ENCODE data around the gene SLC30A4. TPM values are rescaled to one million over a fixed set of nuclear protein-coding genes. Genes with fewer than 3 reads are reported as not detected.
A peak's percentile ranks its signal among the peaks of the same experiment; 100 is the strongest.

The SLC30A4 gene
- total and polyA plus RNA-seq, 2 experiments from 2014 or later: 6.4 to 6.5 TPM

DNA sequence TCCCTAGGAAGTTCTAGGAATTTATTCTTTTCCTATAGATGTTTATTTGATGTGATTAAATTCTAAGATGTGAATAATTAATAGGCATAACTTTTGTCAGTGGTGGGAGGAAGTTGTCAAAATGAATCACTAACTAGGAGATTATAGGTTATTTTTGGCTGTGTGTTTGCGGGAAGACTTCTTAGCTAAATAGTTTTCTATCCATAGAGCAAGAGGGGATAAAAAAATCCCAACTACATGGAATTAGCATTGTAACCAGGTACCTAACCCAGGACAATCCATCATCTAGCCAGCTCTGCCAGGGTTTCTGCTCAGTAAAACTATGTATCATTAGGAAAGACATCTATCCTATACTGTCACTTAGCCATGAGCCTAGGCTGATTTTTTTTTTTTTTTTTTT lies 23.9 kb downstream of the SLC30A4 start:
- H3K9ac ChIP-seq: no peak overlapping the region
- no peaks in the 10 kb centered on the region for H3K9me2 ChIP-seq (ENCODE audit: insufficient read depth)
- H3F3A ChIP-seq (ENCODE audit: insufficient read depth): peaks cover 7% of the 10 kb centered on the region
- no peaks in the 10 kb centered on the region for H3K36me3 ChIP-seq (ENCODE audit: low read depth)
- H3K4me1 ChIP-seq (ENCODE audit: insufficient read depth): peaks cover 14% of the 10 kb centered on the region
- H3K9me3 ChIP-seq (ENCODE audit: low read depth): no peaks in the 10 kb centered on the region
- no peaks in the 10 kb centered on the region for H3K79me2 ChIP-seq (ENCODE audit: insufficient read depth)
- no peak for TF ChIP-seq EZH2 (IDR thresholded peaks at IDR 0.05; ENCODE audit: insufficient read depth, poor library complexity, severe bottlenecking)
- TF ChIP-seq EZH2phosphoT487 (IDR thresholded peaks at IDR 0.05; ENCODE audit: insufficient read depth, low read depth): no peak
- in situ Hi-C loops (cut with MboI): no loop called here
- H4K20me1 ChIP-seq (ENCODE audit: insufficient read depth): no peaks in the 10 kb centered on the region
- no peak overlapping the region for H3K4me2 ChIP-seq (ENCODE audit: unreplicated experiment)
- H3K27me3 ChIP-seq (replicated peaks; ENCODE audit: insufficient read depth): no peaks in the 10 kb centered on the region
- peak overlapping the region; percentile 66; the same call in 1 of the 2 replicates for H2AFZ ChIP-seq
- DNase-seq: no peak
- no peak overlapping the region for H3K27ac ChIP-seq
- no peak overlapping the region for H3K4me3 ChIP-seq
- WGBS, 2 experiments (ENCODE audit: low coverage in 1 of 2, low lambda C conversion rate in 2 of 2, missing lambda C conversion rate in 2 of 2): 97% methylated on average over 1 of the region's 1 CpG

DNA sequence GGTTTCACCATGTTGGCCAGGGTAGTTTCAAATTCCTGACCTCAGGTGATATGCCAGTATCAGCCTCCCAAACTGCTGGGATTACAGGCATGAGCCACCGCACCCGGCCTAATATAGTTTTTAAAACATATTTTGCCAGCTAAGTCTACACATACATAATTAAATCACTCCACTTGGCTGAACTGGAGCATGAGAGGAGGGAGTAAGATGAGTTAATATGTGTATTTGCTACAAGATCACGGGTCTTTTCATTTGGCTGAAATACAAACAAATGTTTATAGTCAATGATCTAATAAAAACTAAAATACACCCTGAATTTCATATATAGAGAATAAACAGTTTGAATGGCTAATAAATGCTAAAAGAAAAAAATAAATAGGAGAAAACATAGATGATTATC lies 25.3 kb downstream of the SLC30A4 start:
- 88 to 94% methylated on average over 3 of the region's 3 CpGs for WGBS, 2 experiments (ENCODE audit: low coverage in 1 of 2, low lambda C conversion rate in 2 of 2, missing lambda C conversion rate in 2 of 2)
- TF ChIP-seq EZH2phosphoT487 (IDR thresholded peaks at IDR 0.05; ENCODE audit: insufficient read depth, low read depth) (no peak), EZH2 (IDR thresholded peaks at IDR 0.05; ENCODE audit: insufficient read depth, poor library complexity, severe bottlenecking) (no peak)

DNA sequence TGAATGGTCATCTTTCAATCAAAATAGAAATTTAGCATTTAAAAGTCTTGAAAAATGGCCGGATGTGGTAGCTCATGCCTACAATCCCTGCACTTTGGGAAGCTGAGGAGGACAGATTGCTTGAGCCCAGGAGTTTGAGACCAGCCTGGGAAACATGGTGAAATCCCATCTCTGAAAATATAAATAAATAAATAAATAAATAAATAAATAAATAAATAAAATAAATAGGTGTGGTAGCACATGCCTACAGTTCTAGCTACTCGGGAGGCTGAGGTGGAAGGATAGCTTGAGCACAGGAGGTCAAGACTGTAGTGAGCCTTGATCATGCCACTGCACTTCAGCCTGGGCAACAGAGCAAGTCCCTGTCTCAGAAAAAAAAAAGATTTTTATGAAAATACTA lies 25.9 kb downstream of the SLC30A4 start:
- Histone ChIP-seq H3K27me3 (replicated peaks; ENCODE audit: insufficient read depth) (no peaks in the 10 kb centered on the region), H3K36me3 (ENCODE audit: low read depth) (no peaks in the 10 kb centered on the region), H3K79me2 (ENCODE audit: insufficient read depth) (no peaks in the 10 kb centered on the region), H3K9ac (no peak overlapping the region), H3K4me3 (no peak overlapping the region), H3K4me2 (ENCODE audit: unreplicated experiment) (no peak overlapping the region), H3K27ac (no peak overlapping the region), H3K4me1 (ENCODE audit: insufficient read depth) (peaks cover 14% of the 10 kb centered on the region), H2AFZ (no peak overlapping the region), H3K9me2 (ENCODE audit: insufficient read depth) (no peaks in the 10 kb centered on the region), H4K20me1 (ENCODE audit: insufficient read depth) (no peaks in the 10 kb centered on the region), H3K9me3 (ENCODE audit: low read depth) (no peaks in the 10 kb centered on the region), H3F3A (ENCODE audit: insufficient read depth) (peaks cover 7% of the 10 kb centered on the region)
- DNase-seq: no peak
- TF ChIP-seq EZH2 (IDR thresholded peaks at IDR 0.05; ENCODE audit: insufficient read depth, poor library complexity, severe bottlenecking) (no peak), EZH2phosphoT487 (IDR thresholded peaks at IDR 0.05; ENCODE audit: insufficient read depth, low read depth) (no peak)
- WGBS, 2 experiments (ENCODE audit: low coverage in 1 of 2, low lambda C conversion rate in 2 of 2, missing lambda C conversion rate in 2 of 2): 88% methylated on average over 2 of the region's 2 CpGs
- in situ Hi-C loops (cut with MboI): no loop called here

More for the DNA sequence above, 25.3 kb downstream of the SLC30A4 start:
- Histone ChIP-seq H3K36me3 (ENCODE audit: low read depth) (no peaks in the 10 kb centered on the region), H3K9me2 (ENCODE audit: insufficient read depth) (no peaks in the 10 kb centered on the region), H3K4me1 (ENCODE audit: insufficient read depth) (peaks cover 14% of the 10 kb centered on the region), H3F3A (ENCODE audit: insufficient read depth) (peaks cover 7% of the 10 kb centered on the region), H3K4me2 (ENCODE audit: unreplicated experiment) (no peak overlapping the region), H4K20me1 (ENCODE audit: insufficient read depth) (no peaks in the 10 kb centered on the region), H3K9me3 (ENCODE audit: low read depth) (no peaks in the 10 kb centered on the region), H3K79me2 (ENCODE audit: insufficient read depth) (no peaks in the 10 kb centered on the region), H2AFZ (no peak overlapping the region), H3K4me3 (no peak overlapping the region), H3K27me3 (replicated peaks; ENCODE audit: insufficient read depth) (no peaks in the 10 kb centered on the region), H3K9ac (no peak overlapping the region), H3K27ac (no peak overlapping the region)
- DNase-seq: no peak
- in situ Hi-C loops (cut with MboI): no loop called here

DNA sequence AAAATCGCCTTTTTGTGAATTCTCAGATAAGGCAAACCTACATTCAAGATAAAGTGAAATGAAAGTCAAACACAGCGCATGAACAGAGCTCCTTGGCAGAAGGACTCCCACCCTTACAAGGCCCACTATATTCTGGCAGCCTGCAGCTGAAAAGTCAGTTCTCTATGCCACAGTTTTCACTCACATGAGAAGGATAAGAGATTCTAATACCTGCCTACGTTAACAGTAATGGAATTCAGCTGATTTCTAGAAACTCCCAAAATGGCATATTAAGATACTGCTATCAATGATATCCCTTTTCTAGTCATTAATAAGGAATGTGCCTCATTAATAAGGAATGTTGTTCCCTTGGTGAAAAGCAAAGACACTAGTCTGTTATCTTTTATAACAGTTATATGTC lies 27.0 kb downstream of the SLC30A4 start:
- TF ChIP-seq EZH2phosphoT487 (IDR thresholded peaks at IDR 0.05; ENCODE audit: insufficient read depth, low read depth) (no peak), EZH2 (IDR thresholded peaks at IDR 0.05; ENCODE audit: insufficient read depth, poor library complexity, severe bottlenecking) (no peak)
- in situ Hi-C loops (cut with MboI): no loop called here
- H3K79me2 ChIP-seq (ENCODE audit: insufficient read depth): no peaks in the 10 kb centered on the region

More for the DNA sequence above, 27.0 kb downstream of the SLC30A4 start:
- Histone ChIP-seq H3K9ac (no peak overlapping the region), H2AFZ (no peak overlapping the region), H3K9me3 (ENCODE audit: low read depth) (no peaks in the 10 kb centered on the region), H3K27me3 (replicated peaks; ENCODE audit: insufficient read depth) (no peaks in the 10 kb centered on the region), H3K4me3 (no peak overlapping the region), H4K20me1 (ENCODE audit: insufficient read depth) (no peaks in the 10 kb centered on the region), H3K4me2 (ENCODE audit: unreplicated experiment) (no peak overlapping the region), H3F3A (ENCODE audit: insufficient read depth) (peaks cover 7% of the 10 kb centered on the region), H3K9me2 (ENCODE audit: insufficient read depth) (no peaks in the 10 kb centered on the region), H3K36me3 (ENCODE audit: low read depth) (no peaks in the 10 kb centered on the region), H3K4me1 (ENCODE audit: insufficient read depth) (peaks cover 14% of the 10 kb centered on the region), H3K27ac (no peak overlapping the region)
- DNase-seq: no peak
- WGBS, 2 experiments (ENCODE audit: low coverage in 1 of 2, low lambda C conversion rate in 2 of 2, missing lambda C conversion rate in 2 of 2): 95 to 98% methylated on average over 3 of the region's 3 CpGs
